ENCODE data around the gene SSH2. TPM values are rescaled to one million over a fixed set of nuclear protein-coding genes. Genes with fewer than 3 reads are reported as not detected.

The SSH2 gene
- total and polyA plus RNA-seq, 2 of the 13 experiments (the other 11 are each of a cell fraction or from before 2014, with no cell fraction given) = 6.0 to 6.4 TPM

- no peak for TF ChIP-seq ZNF318 (CRISPR knock-in tag; IDR thresholded peaks at IDR 0.05)
- TF ChIP-seq WIZ (CRISPR knock-in tag; IDR thresholded peaks at IDR 0.05) = no peak
- TF ChIP-seq ZNF644 (CRISPR knock-in tag; IDR thresholded peaks at IDR 0.05; ENCODE audit: low read depth) = no peak
- TF ChIP-seq FOXA1 (IDR thresholded peaks at IDR 0.05) = no peak
- no peak for TF ChIP-seq FOXA1 (CRISPR knock-in tag; IDR thresholded peaks at IDR 0.05)
- no peak for TF ChIP-seq DDIT3 (CRISPR knock-in tag; IDR thresholded peaks at IDR 0.05)
- 0 out of 2 replicates have a peak, but pooled peaks have one; percentile 2 for TF ChIP-seq ZNF512B (CRISPR knock-in tag; IDR thresholded peaks at IDR 0.05; ENCODE audit: borderline replicate concordance)
- TF ChIP-seq KLF9 (CRISPR knock-in tag; IDR thresholded peaks at IDR 0.05; ENCODE audit: low read depth) = no peak
- TF ChIP-seq ZNF768 (CRISPR knock-in tag; IDR thresholded peaks at IDR 0.05) = peak; percentile 75
- no peak for TF ChIP-seq ZNF674 (CRISPR knock-in tag; IDR thresholded peaks at IDR 0.05; ENCODE audit: low read depth)
- TF ChIP-seq ARID4A (CRISPR knock-in tag; IDR thresholded peaks at IDR 0.05; ENCODE audit: borderline replicate concordance) = peak; percentile 45; the same call in 1 of the 2 replicates
- no peak for TF ChIP-seq CBX2 (IDR thresholded peaks at IDR 0.05; ENCODE audit: low read depth, low read length)
- no peak for TF ChIP-seq CBX2 (CRISPR knock-in tag; IDR thresholded peaks at IDR 0.05; ENCODE audit: low read depth)
Measured at GRCh38 chr17:29591737-29592608, 338.1 kb downstream of the SSH2 start (continued).

Data from HepG2 (cell line).